Neural cell (in vitro differentiated cells): ENCODE data around the gene ETF1. TPM values are rescaled to one million over a fixed set of nuclear protein-coding genes. Genes with fewer than 3 reads are reported as not detected.

Experiments
- H2AFZ ChIP-seq: fragments of 200-600, 300-800 bp; sonication (generic), shearing (Covaris generic); 2 replicates; pipeline ENCODE4 v1.6.0; 2014; ENCODE audit warnings: low read depth, mild to moderate bottlenecking, antibody characterized with exemption, low read length, moderate library complexity
- H3F3A ChIP-seq: fragments of 200-600 bp; shearing (Covaris generic); 2 replicates; pipeline ENCODE4 v1.6.1; 2016; ENCODE audit warnings: mild to moderate bottlenecking, moderate library complexity, mixed read lengths, antibody characterized with exemption, low read length; ENCODE audit not compliant: insufficient read depth, poor library complexity, severe bottlenecking
- H3K27ac ChIP-seq: fragments of 200-600, 300-800 bp; sonication (generic), shearing (Covaris generic); 2 replicates; pipeline ENCODE4 v1.5.1; 2014; ENCODE audit warnings: mild to moderate bottlenecking, low read length, moderate library complexity
- H3K27me3 ChIP-seq: fragments of 300-800, 200-600 bp; sonication (generic), shearing (Covaris generic); 2 replicates; pipeline ENCODE4 v1.6.0; 2014; ENCODE audit warnings: mild to moderate bottlenecking, low read depth, low read length, moderate library complexity; ENCODE audit not compliant: insufficient read depth
- H3K36me3 ChIP-seq: fragments of 300-800, 200-600 bp; sonication (generic), shearing (Covaris generic); 2 replicates; pipeline ENCODE4 v1.5.1; 2014; ENCODE audit warnings: mild to moderate bottlenecking, antibody characterized with exemption, low read length, moderate library complexity; ENCODE audit not compliant: insufficient read depth
- H3K4me2 ChIP-seq: fragments of 300-800, 200-600 bp; sonication (generic), shearing (Covaris generic); 2 replicates; pipeline ENCODE4 v1.6.0; 2014; ENCODE audit warnings: mild to moderate bottlenecking, low read length
- H3K4me3 ChIP-seq: fragments of 300-800, 200-600 bp; sonication (generic), shearing (Covaris generic); 2 replicates; pipeline ENCODE4 v1.5.1; 2014; ENCODE audit warnings: mild to moderate bottlenecking, low read length, moderate library complexity
- H3K79me2 ChIP-seq: fragments of 200-600 bp; shearing (Covaris generic); replicated peaks from 2 replicates; pipeline ENCODE4 v1.6.0; 2014; ENCODE audit warnings: mild to moderate bottlenecking, low read length, moderate library complexity; ENCODE audit not compliant: insufficient read depth
- H3K9ac ChIP-seq: fragments of 300-800, 200-600 bp; sonication (generic), shearing (Covaris generic); 2 replicates; pipeline ENCODE4 v1.6.1; 2016; ENCODE audit warnings: mild to moderate bottlenecking, low read length, mixed read lengths
- H3K9me2 ChIP-seq: fragments of 200-600 bp; shearing (Covaris generic); 2 replicates; pipeline ENCODE4 v1.6.1; 2016; ENCODE audit warnings: mild to moderate bottlenecking, low read length, mixed read lengths; ENCODE audit not compliant: insufficient read depth
- H3K9me3 ChIP-seq: fragments of 200-600, 300-800 bp; sonication (generic), shearing (Covaris generic); 2 replicates; pipeline ENCODE4 v1.6.1; 2016; ENCODE audit warnings: mild to moderate bottlenecking, mixed run types, low read length, moderate library complexity, mixed read lengths
- H4K20me1 ChIP-seq: fragments of 200-600 bp; shearing (Covaris generic); 2 replicates; pipeline ENCODE4 v1.6.1; 2016; ENCODE audit warnings: mild to moderate bottlenecking, mixed run types; ENCODE audit not compliant: insufficient read depth
- CTCF ChIP-seq: fragments of 450-650 bp; IDR thresholded peaks from 2 replicates; pipeline ENCODE4 v1.5.1; 2014; ENCODE audit warnings: antibody characterized with exemption, mild to moderate bottlenecking, moderate library complexity; ENCODE audit not compliant: poor library complexity, severe bottlenecking
- EP300 ChIP-seq: fragments of 450-650 bp; conservative IDR thresholded peaks from 2 replicates; pipeline ENCODE4 v1.6.1; 2014; ENCODE audit warnings: antibody characterized with exemption, mild to moderate bottlenecking, moderate library complexity; ENCODE audit not compliant: poor library complexity, severe bottlenecking
- EZH2 ChIP-seq: fragments of 200-600, 300-800 bp; shearing (Covaris generic), sonication (generic); IDR thresholded peaks from 2 replicates; pipeline ENCODE4 v1.6.1; 2014; ENCODE audit warnings: antibody characterized with exemption, low read length, borderline replicate concordance, mild to moderate bottlenecking; ENCODE audit not compliant: insufficient read depth, poor library complexity, severe bottlenecking
- MXI1 ChIP-seq: fragments of 450-650 bp; conservative IDR thresholded peaks from 2 replicates; pipeline ENCODE4 v1.6.1; 2014; ENCODE audit warnings: antibody characterized with exemption, mild to moderate bottlenecking; ENCODE audit not compliant: poor library complexity, severe bottlenecking
- POLR2AphosphoS5 ChIP-seq: IDR thresholded peaks from 2 replicates; pipeline ENCODE4 v1.6.1; 2012
- RAD21 ChIP-seq: fragments of 450-650 bp; conservative IDR thresholded peaks from 2 replicates; pipeline ENCODE4 v1.6.1; 2014; ENCODE audit warnings: antibody characterized with exemption, mild to moderate bottlenecking, moderate library complexity
- REST ChIP-seq: IDR thresholded peaks from 2 replicates; pipeline ENCODE4 v1.6.1; 2012; ENCODE audit warnings: borderline replicate concordance
- SMC3 ChIP-seq: fragments of 450-650 bp; conservative IDR thresholded peaks from 2 replicates; pipeline ENCODE4 v1.6.1; 2014; ENCODE audit warnings: antibody characterized with exemption, mild to moderate bottlenecking, moderate library complexity; ENCODE audit not compliant: poor library complexity
- TAF1 ChIP-seq: IDR thresholded peaks from 2 replicates; pipeline ENCODE4 v1.6.1; 2012; ENCODE audit warnings: low read depth
- polyA plus RNA-seq: library from polyadenylated mRNA; depleted of rRNA; stranded (reverse); fragments of >200 nt; gene quantifications from 2 replicates; pipeline ENCODE4 v1.2.3, GENCODE V29; 2014

The ETF1 gene
- polyA plus RNA-seq, 1 donor from 2014 or later: 62.1 TPM

- no peak overlapping the region for H3K27ac ChIP-seq
- H3K79me2 ChIP-seq: no peaks in the 10 kb centered on the region
- no peaks in the 10 kb centered on the region for H3K27me3 ChIP-seq
- no peak overlapping the region for H3K4me2 ChIP-seq
- no peak overlapping the region for H3K9ac ChIP-seq
- TF ChIP-seq POLR2AphosphoS5: no peak
- no peak for TF ChIP-seq SMC3
- no peak for TF ChIP-seq MXI1
- TF ChIP-seq EZH2: no peak
- TF ChIP-seq CTCF: no peak
- TF ChIP-seq RAD21: no peak
- no peak for TF ChIP-seq TAF1
- no peak for TF ChIP-seq EP300
- TF ChIP-seq REST: no peak
- H3F3A ChIP-seq: no peaks in the 10 kb centered on the region
- H3K9me2 ChIP-seq: no peaks in the 10 kb centered on the region
- H3K36me3 ChIP-seq: no peaks in the 10 kb centered on the region
- H3K4me3 ChIP-seq: no peak overlapping the region
- H2AFZ ChIP-seq: no peak overlapping the region
- no peaks in the 10 kb centered on the region for H4K20me1 ChIP-seq
- no peaks in the 10 kb centered on the region for H3K9me3 ChIP-seq
Observed at GRCh38 chr5:138515556-138516245, 27.3 kb downstream of the ETF1 start.

- H3K27me3 ChIP-seq: no peaks in the 10 kb centered on the region
- TF ChIP-seq CTCF (no peak), RAD21 (no peak), TAF1 (no peak), EZH2 (no peak), SMC3 (no peak), POLR2AphosphoS5 (no peak), REST (no peak), EP300 (no peak), MXI1 (no peak)
- H2AFZ ChIP-seq: no peak overlapping the region
- no peak overlapping the region for H3K9ac ChIP-seq
- H3K4me3 ChIP-seq: no peak overlapping the region
- no peaks in the 10 kb centered on the region for H4K20me1 ChIP-seq
- H3K36me3 ChIP-seq: no peaks in the 10 kb centered on the region
- no peaks in the 10 kb centered on the region for H3K9me3 ChIP-seq
- no peak overlapping the region for H3K4me2 ChIP-seq
- no peaks in the 10 kb centered on the region for H3K9me2 ChIP-seq
- H3K27ac ChIP-seq: no peak overlapping the region
- no peaks in the 10 kb centered on the region for H3K79me2 ChIP-seq
- H3F3A ChIP-seq: no peaks in the 10 kb centered on the region
Observed at GRCh38 chr5:138514021-138514420, 29.0 kb downstream of the ETF1 start.
